Neural cell (in vitro differentiated cells): ENCODE results near the gene KRT76. TPM values are rescaled to one million over a fixed set of nuclear protein-coding genes. Genes with fewer than 3 reads are reported as not detected.

Source experiments
- H2AFZ ChIP-seq: fragments of 200-600, 300-800 bp; sonication (generic), shearing (Covaris generic); 2 replicates; pipeline ENCODE4 v1.6.0; 2014; ENCODE audit warnings: low read depth, mild to moderate bottlenecking, antibody characterized with exemption, low read length, moderate library complexity
- H3F3A ChIP-seq: fragments of 200-600 bp; shearing (Covaris generic); 2 replicates; pipeline ENCODE4 v1.6.1; 2016; ENCODE audit warnings: mild to moderate bottlenecking, moderate library complexity, mixed read lengths, antibody characterized with exemption, low read length; ENCODE audit not compliant: insufficient read depth, poor library complexity, severe bottlenecking
- H3K27ac ChIP-seq: fragments of 200-600, 300-800 bp; sonication (generic), shearing (Covaris generic); 2 replicates; pipeline ENCODE4 v1.5.1; 2014; ENCODE audit warnings: mild to moderate bottlenecking, low read length, moderate library complexity
- H3K27me3 ChIP-seq: fragments of 300-800, 200-600 bp; sonication (generic), shearing (Covaris generic); 2 replicates; pipeline ENCODE4 v1.6.0; 2014; ENCODE audit warnings: mild to moderate bottlenecking, low read depth, low read length, moderate library complexity; ENCODE audit not compliant: insufficient read depth
- H3K36me3 ChIP-seq: fragments of 300-800, 200-600 bp; sonication (generic), shearing (Covaris generic); 2 replicates; pipeline ENCODE4 v1.5.1; 2014; ENCODE audit warnings: mild to moderate bottlenecking, antibody characterized with exemption, low read length, moderate library complexity; ENCODE audit not compliant: insufficient read depth
- H3K4me2 ChIP-seq: fragments of 300-800, 200-600 bp; sonication (generic), shearing (Covaris generic); 2 replicates; pipeline ENCODE4 v1.6.0; 2014; ENCODE audit warnings: mild to moderate bottlenecking, low read length
- H3K4me3 ChIP-seq: fragments of 300-800, 200-600 bp; sonication (generic), shearing (Covaris generic); 2 replicates; pipeline ENCODE4 v1.5.1; 2014; ENCODE audit warnings: mild to moderate bottlenecking, low read length, moderate library complexity
- H3K79me2 ChIP-seq: fragments of 200-600 bp; shearing (Covaris generic); replicated peaks from 2 replicates; pipeline ENCODE4 v1.6.0; 2014; ENCODE audit warnings: mild to moderate bottlenecking, low read length, moderate library complexity; ENCODE audit not compliant: insufficient read depth
- H3K9ac ChIP-seq: fragments of 300-800, 200-600 bp; sonication (generic), shearing (Covaris generic); 2 replicates; pipeline ENCODE4 v1.6.1; 2016; ENCODE audit warnings: mild to moderate bottlenecking, low read length, mixed read lengths
- H3K9me2 ChIP-seq: fragments of 200-600 bp; shearing (Covaris generic); 2 replicates; pipeline ENCODE4 v1.6.1; 2016; ENCODE audit warnings: mild to moderate bottlenecking, low read length, mixed read lengths; ENCODE audit not compliant: insufficient read depth
- H3K9me3 ChIP-seq: fragments of 200-600, 300-800 bp; sonication (generic), shearing (Covaris generic); 2 replicates; pipeline ENCODE4 v1.6.1; 2016; ENCODE audit warnings: mild to moderate bottlenecking, mixed run types, low read length, moderate library complexity, mixed read lengths
- H4K20me1 ChIP-seq: fragments of 200-600 bp; shearing (Covaris generic); 2 replicates; pipeline ENCODE4 v1.6.1; 2016; ENCODE audit warnings: mild to moderate bottlenecking, mixed run types; ENCODE audit not compliant: insufficient read depth
- EP300 ChIP-seq: fragments of 450-650 bp; conservative IDR thresholded peaks from 2 replicates; pipeline ENCODE4 v1.6.1; 2014; ENCODE audit warnings: antibody characterized with exemption, mild to moderate bottlenecking, moderate library complexity; ENCODE audit not compliant: poor library complexity, severe bottlenecking
- EZH2 ChIP-seq: fragments of 200-600, 300-800 bp; shearing (Covaris generic), sonication (generic); IDR thresholded peaks from 2 replicates; pipeline ENCODE4 v1.6.1; 2014; ENCODE audit warnings: antibody characterized with exemption, low read length, borderline replicate concordance, mild to moderate bottlenecking; ENCODE audit not compliant: insufficient read depth, poor library complexity, severe bottlenecking
- MXI1 ChIP-seq: fragments of 450-650 bp; conservative IDR thresholded peaks from 2 replicates; pipeline ENCODE4 v1.6.1; 2014; ENCODE audit warnings: antibody characterized with exemption, mild to moderate bottlenecking; ENCODE audit not compliant: poor library complexity, severe bottlenecking
- POLR2AphosphoS5 ChIP-seq: IDR thresholded peaks from 2 replicates; pipeline ENCODE4 v1.6.1; 2012
- RAD21 ChIP-seq: fragments of 450-650 bp; conservative IDR thresholded peaks from 2 replicates; pipeline ENCODE4 v1.6.1; 2014; ENCODE audit warnings: antibody characterized with exemption, mild to moderate bottlenecking, moderate library complexity
- SMC3 ChIP-seq: fragments of 450-650 bp; conservative IDR thresholded peaks from 2 replicates; pipeline ENCODE4 v1.6.1; 2014; ENCODE audit warnings: antibody characterized with exemption, mild to moderate bottlenecking, moderate library complexity; ENCODE audit not compliant: poor library complexity
- TAF1 ChIP-seq: IDR thresholded peaks from 2 replicates; pipeline ENCODE4 v1.6.1; 2012; ENCODE audit warnings: low read depth
- polyA plus RNA-seq: library from polyadenylated mRNA; depleted of rRNA; stranded (reverse); fragments of >200 nt; gene quantifications from 2 replicates; pipeline ENCODE4 v1.2.3, GENCODE V29; 2014
- TF ChIP-seq, protein P1 (sequence below): fragments of 450-650 bp; IDR thresholded peaks from 2 replicates; pipeline ENCODE4 v1.5.1; 2014; ENCODE audit warnings: antibody characterized with exemption, mild to moderate bottlenecking, moderate library complexity; ENCODE audit not compliant: poor library complexity, severe bottlenecking
- TF ChIP-seq, protein P2 (sequence below): IDR thresholded peaks from 2 replicates; pipeline ENCODE4 v1.6.1; 2012; ENCODE audit warnings: borderline replicate concordance

Gene KRT76
- polyA plus RNA-seq, 1 donor from 2014 or later, result not detected

DNA sequence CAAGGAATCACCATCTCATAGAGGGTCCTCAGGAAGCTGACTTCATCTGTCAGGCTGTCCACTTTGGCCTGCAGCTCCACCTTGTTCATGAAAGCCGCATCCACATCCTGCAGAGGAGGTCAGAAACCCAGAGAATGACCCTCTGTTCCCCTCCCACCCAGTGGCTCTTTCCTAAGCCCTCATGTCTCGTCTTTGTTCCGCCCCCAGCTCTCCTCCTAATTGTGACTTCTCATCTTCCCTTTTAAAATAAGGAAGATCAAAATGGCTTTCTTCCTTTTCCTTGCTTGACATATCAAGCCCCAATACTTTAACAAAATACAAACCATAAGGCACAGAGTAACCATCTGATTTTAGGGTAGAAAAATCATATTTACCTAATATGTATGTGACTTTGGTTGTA, 4.4 kb downstream of the KRT76 start:
- Histone ChIP-seq H3K4me2 (no peak overlapping the region), H3K9ac (no peak overlapping the region), H3F3A (no peaks in the 10 kb centered on the region), H3K9me2 (no peaks in the 10 kb centered on the region), H4K20me1 (no peaks in the 10 kb centered on the region), H3K4me3 (no peak overlapping the region), H2AFZ (no peak overlapping the region), H3K9me3 (no peaks in the 10 kb centered on the region), H3K27ac (no peak overlapping the region), H3K27me3 (no peaks in the 10 kb centered on the region), H3K79me2 (no peaks in the 10 kb centered on the region), H3K36me3 (no peaks in the 10 kb centered on the region)
- no peak for TF ChIP-seq RAD21
- no peak for TF ChIP-seq TAF1
- no peak for TF ChIP-seq EZH2
- no peak for TF ChIP-seq SMC3
- TF ChIP-seq, protein P1, sequence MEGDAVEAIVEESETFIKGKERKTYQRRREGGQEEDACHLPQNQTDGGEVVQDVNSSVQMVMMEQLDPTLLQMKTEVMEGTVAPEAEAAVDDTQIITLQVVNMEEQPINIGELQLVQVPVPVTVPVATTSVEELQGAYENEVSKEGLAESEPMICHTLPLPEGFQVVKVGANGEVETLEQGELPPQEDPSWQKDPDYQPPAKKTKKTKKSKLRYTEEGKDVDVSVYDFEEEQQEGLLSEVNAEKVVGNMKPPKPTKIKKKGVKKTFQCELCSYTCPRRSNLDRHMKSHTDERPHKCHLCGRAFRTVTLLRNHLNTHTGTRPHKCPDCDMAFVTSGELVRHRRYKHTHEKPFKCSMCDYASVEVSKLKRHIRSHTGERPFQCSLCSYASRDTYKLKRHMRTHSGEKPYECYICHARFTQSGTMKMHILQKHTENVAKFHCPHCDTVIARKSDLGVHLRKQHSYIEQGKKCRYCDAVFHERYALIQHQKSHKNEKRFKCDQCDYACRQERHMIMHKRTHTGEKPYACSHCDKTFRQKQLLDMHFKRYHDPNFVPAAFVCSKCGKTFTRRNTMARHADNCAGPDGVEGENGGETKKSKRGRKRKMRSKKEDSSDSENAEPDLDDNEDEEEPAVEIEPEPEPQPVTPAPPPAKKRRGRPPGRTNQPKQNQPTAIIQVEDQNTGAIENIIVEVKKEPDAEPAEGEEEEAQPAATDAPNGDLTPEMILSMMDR, result no peak
- no peak for TF ChIP-seq MXI1
- TF ChIP-seq POLR2AphosphoS5, result no peak
- TF ChIP-seq EP300, result no peak
- TF ChIP-seq, protein P2, sequence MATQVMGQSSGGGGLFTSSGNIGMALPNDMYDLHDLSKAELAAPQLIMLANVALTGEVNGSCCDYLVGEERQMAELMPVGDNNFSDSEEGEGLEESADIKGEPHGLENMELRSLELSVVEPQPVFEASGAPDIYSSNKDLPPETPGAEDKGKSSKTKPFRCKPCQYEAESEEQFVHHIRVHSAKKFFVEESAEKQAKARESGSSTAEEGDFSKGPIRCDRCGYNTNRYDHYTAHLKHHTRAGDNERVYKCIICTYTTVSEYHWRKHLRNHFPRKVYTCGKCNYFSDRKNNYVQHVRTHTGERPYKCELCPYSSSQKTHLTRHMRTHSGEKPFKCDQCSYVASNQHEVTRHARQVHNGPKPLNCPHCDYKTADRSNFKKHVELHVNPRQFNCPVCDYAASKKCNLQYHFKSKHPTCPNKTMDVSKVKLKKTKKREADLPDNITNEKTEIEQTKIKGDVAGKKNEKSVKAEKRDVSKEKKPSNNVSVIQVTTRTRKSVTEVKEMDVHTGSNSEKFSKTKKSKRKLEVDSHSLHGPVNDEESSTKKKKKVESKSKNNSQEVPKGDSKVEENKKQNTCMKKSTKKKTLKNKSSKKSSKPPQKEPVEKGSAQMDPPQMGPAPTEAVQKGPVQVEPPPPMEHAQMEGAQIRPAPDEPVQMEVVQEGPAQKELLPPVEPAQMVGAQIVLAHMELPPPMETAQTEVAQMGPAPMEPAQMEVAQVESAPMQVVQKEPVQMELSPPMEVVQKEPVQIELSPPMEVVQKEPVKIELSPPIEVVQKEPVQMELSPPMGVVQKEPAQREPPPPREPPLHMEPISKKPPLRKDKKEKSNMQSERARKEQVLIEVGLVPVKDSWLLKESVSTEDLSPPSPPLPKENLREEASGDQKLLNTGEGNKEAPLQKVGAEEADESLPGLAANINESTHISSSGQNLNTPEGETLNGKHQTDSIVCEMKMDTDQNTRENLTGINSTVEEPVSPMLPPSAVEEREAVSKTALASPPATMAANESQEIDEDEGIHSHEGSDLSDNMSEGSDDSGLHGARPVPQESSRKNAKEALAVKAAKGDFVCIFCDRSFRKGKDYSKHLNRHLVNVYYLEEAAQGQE, result no peak

DNA sequence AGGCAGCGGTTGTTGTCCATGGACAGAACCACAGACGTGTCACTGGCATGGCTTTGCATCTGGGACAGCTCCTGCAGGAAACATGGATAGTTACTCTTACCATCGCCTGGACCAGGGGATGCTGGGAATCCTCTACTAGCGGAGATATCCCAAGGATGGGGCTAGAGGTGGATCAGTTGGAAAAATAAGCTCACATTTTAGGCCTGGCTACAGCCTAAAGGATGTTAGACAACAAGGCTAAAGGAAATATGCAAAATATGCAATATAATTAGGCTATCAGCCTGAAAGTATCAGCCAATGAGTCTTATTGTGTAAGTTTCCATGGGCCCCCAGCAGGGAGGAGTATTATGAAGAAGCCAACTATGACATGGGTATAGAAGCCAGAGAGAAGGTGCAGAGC, 5.0 kb downstream of the KRT76 start:
- Histone ChIP-seq H3K9ac (no peak overlapping the region), H3K9me3 (no peaks in the 10 kb centered on the region), H3K27me3 (no peaks in the 10 kb centered on the region), H3K27ac (no peak overlapping the region), H3K79me2 (no peaks in the 10 kb centered on the region), H2AFZ (no peak overlapping the region), H3K36me3 (no peaks in the 10 kb centered on the region), H4K20me1 (no peaks in the 10 kb centered on the region), H3K9me2 (no peaks in the 10 kb centered on the region), H3K4me3 (no peak overlapping the region), H3K4me2 (no peak overlapping the region), H3F3A (no peaks in the 10 kb centered on the region)
- TF ChIP-seq POLR2AphosphoS5 (no peak), MXI1 (no peak), TAF1 (no peak), EP300 (no peak), RAD21 (no peak), EZH2 (no peak), SMC3 (no peak)
- TF ChIP-seq, protein P2, result no peak
- TF ChIP-seq, protein P1, result no peak
